ENCODE measurements around the gene PDE3A. TPM values are rescaled to one million over a fixed set of nuclear protein-coding genes. Genes with fewer than 3 reads are reported as not detected.

Gene PDE3A
- total RNA-seq, 1 donor from 2014 or later: 12.0 TPM

GRCh38 chr12:20656600-20656999, 288.3 kb downstream of the PDE3A start:
- H3K27me3 Mint-ChIP-seq (ENCODE audit: low read depth): no peaks in the 10 kb centered on the region
- TF ChIP-seq, protein P1, sequence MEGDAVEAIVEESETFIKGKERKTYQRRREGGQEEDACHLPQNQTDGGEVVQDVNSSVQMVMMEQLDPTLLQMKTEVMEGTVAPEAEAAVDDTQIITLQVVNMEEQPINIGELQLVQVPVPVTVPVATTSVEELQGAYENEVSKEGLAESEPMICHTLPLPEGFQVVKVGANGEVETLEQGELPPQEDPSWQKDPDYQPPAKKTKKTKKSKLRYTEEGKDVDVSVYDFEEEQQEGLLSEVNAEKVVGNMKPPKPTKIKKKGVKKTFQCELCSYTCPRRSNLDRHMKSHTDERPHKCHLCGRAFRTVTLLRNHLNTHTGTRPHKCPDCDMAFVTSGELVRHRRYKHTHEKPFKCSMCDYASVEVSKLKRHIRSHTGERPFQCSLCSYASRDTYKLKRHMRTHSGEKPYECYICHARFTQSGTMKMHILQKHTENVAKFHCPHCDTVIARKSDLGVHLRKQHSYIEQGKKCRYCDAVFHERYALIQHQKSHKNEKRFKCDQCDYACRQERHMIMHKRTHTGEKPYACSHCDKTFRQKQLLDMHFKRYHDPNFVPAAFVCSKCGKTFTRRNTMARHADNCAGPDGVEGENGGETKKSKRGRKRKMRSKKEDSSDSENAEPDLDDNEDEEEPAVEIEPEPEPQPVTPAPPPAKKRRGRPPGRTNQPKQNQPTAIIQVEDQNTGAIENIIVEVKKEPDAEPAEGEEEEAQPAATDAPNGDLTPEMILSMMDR (IDR thresholded peaks at IDR 0.05; ENCODE audit: unreplicated experiment): no peak
- H3K4me3 Mint-ChIP-seq: no peak overlapping the region
- DNase-seq (ENCODE audit: low spot score in 2 of 2, unreplicated experiment in 2 of 2): no peak
- peaks cover 20% of the 10 kb centered on the region for H3K9me3 Mint-ChIP-seq
- no peaks in the 10 kb centered on the region for H3K4me1 Mint-ChIP-seq
- H3K27ac Mint-ChIP-seq: no peak overlapping the region
- H3K36me3 Mint-ChIP-seq: peaks cover 22% of the 10 kb centered on the region

DNA sequence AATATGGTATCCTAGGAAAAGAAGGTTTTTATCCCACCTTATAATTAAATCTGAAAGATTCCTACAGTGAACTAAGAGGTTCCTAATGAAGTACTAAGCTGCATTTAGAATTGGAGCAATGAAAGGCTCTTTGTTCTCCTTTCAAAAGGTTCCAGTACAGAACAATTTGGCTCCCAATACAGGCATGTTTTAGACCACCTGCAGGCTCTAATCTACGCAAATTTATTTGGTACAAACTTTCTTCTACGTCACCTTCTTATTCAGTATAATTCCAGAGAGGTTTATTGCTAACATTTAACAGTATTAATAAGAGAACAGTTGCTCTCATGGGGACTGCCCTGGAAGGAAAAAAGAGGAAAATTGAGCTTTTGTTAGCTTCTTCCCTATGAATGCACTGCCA, 289.2 kb downstream of the PDE3A start:
- DNase-seq (ENCODE audit: low spot score in 2 of 2, unreplicated experiment in 2 of 2): no peak
- H3K4me3 Mint-ChIP-seq: no peak overlapping the region
- peaks cover 26% of the 10 kb centered on the region for H3K9me3 Mint-ChIP-seq
- TF ChIP-seq, protein P1 (IDR thresholded peaks at IDR 0.05; ENCODE audit: unreplicated experiment): no peak
- no peak overlapping the region for H3K27ac Mint-ChIP-seq
- H3K27me3 Mint-ChIP-seq (ENCODE audit: low read depth): no peaks in the 10 kb centered on the region
- no peaks in the 10 kb centered on the region for H3K4me1 Mint-ChIP-seq
- peaks cover 28% of the 10 kb centered on the region for H3K36me3 Mint-ChIP-seq

DNA sequence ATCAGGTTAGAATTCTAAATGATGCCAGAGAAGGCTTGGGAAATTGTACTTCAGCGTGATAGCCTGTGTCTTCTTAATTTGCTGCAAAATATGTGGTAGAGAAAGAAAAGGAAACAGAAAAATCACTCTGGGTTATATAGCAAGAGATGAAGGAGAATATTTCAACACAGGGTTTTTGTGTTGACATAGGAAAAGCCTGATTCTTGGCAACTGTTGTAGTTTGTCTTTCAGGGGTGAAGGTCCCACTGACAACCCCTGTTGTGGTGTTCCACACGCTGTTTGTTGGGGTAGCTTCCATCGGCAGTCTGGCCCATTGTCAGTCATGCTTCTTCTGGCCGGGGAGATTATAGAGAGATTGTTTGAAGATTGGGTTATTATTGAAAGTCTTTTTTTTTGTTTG, 313.0 kb downstream of the PDE3A start:
- H3K4me1 Mint-ChIP-seq: no peaks in the 10 kb centered on the region
- H3K27ac Mint-ChIP-seq: no peak overlapping the region
- peaks cover 15% of the 10 kb centered on the region for H3K9me3 Mint-ChIP-seq
- H3K36me3 Mint-ChIP-seq: peaks cover 8% of the 10 kb centered on the region
- TF ChIP-seq, protein P1 (IDR thresholded peaks at IDR 0.05; ENCODE audit: unreplicated experiment): no peak
- DNase-seq (ENCODE audit: low spot score in 2 of 2, unreplicated experiment in 2 of 2): no peak
- H3K4me3 Mint-ChIP-seq: no peak overlapping the region
- H3K27me3 Mint-ChIP-seq (ENCODE audit: low read depth): no peaks in the 10 kb centered on the region

DNA sequence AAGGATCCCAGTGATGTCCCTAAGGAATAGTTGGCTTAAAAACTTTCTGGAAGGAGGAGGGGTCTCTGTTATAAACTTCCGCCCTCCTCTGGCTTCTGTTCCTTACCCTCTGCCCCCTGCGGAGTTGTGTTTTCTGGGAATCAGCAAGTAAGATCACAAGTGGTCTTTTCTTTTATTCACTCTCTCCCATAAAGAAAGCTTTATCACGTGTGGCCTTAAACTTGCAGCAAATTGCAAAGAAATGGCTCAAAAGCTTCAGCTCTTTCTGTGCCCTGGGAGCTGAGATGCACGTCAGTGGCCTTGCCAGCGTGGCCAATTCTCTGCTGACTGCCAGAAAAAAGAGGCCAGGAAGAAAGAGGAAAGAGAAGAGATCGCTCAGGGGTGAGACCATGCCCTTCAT, 326.9 kb downstream of the PDE3A start, which contains the start of gene SLCO1C1:
Gene SLCO1C1, plus strand, starts transcription at position 101 of the 400 bp plus-strand sequence. CDS start 4,245 bp downstream, outside the sequence.
- Mint-ChIP-seq H3K27me3 (ENCODE audit: low read depth) (peaks cover 10% of the 10 kb centered on the region), H3K27ac (no peak within 1 kb of the TSS), H3K36me3 (no peaks in the 10 kb centered on the region), H3K9me3 (no peaks in the 10 kb centered on the region), H3K4me1 (no peaks in the 10 kb centered on the region), H3K4me3 (no peak within 1 kb of the TSS)
- TF ChIP-seq, protein P1 (IDR thresholded peaks at IDR 0.05; ENCODE audit: unreplicated experiment): no peak
- no peak for DNase-seq (ENCODE audit: low spot score in 2 of 2, unreplicated experiment in 2 of 2)

- Mint-ChIP-seq H3K9me3 (no peaks in the 10 kb centered on the region), H3K4me3 (no peak overlapping the region), H3K36me3 (no peaks in the 10 kb centered on the region), H3K4me1 (no peaks in the 10 kb centered on the region), H3K27me3 (ENCODE audit: low read depth) (peaks cover 7% of the 10 kb centered on the region), H3K27ac (no peak overlapping the region)
- no peak for DNase-seq (ENCODE audit: low spot score in 2 of 2, unreplicated experiment in 2 of 2)
- TF ChIP-seq, protein P1 (IDR thresholded peaks at IDR 0.05; ENCODE audit: unreplicated experiment): no peak
Observed at GRCh38 chr12:20696181-20696905, 328.0 kb downstream of the PDE3A start.

Data from mesothelial cell of epicardium (in vitro differentiated cells).